Endothelial cell (in vitro differentiated cells): Measurements from ENCODE around the gene PTGIR. TPM values are rescaled to one million over a fixed set of nuclear protein-coding genes. Genes with fewer than 3 reads are reported as not detected.

Source experiments
- DNase-seq: peaks from one replicate; pipeline ENCODE4 v3.0.0; 2021; ENCODE audit warnings: low spot score
- H3K27ac Mint-ChIP-seq: one replicate; pipeline ENCODE4 v1.8.0; 2021; ENCODE audit warnings: mixed read lengths, inconsistent platforms; ENCODE audit not compliant: unreplicated experiment
- H3K27me3 Mint-ChIP-seq: one replicate; pipeline ENCODE4 v1.8.0; 2021; ENCODE audit warnings: mild to moderate bottlenecking, moderate library complexity, mixed read lengths, inconsistent platforms; ENCODE audit not compliant: unreplicated experiment
- H3K36me3 Mint-ChIP-seq: one replicate; pipeline ENCODE4 v1.8.0; 2021; ENCODE audit warnings: mild to moderate bottlenecking, low read depth, mixed read lengths, inconsistent platforms; ENCODE audit not compliant: unreplicated experiment
- H3K4me1 Mint-ChIP-seq: one replicate; pipeline ENCODE4 v1.8.0; 2021; ENCODE audit warnings: mild to moderate bottlenecking, mixed read lengths, inconsistent platforms; ENCODE audit not compliant: unreplicated experiment
- H3K4me3 Mint-ChIP-seq: one replicate; pipeline ENCODE4 v1.8.0; 2021; ENCODE audit warnings: mild to moderate bottlenecking, mixed read lengths, inconsistent platforms; ENCODE audit not compliant: unreplicated experiment
- H3K9me3 Mint-ChIP-seq: one replicate; pipeline ENCODE4 v1.8.0; 2021; ENCODE audit warnings: mixed read lengths, inconsistent platforms; ENCODE audit not compliant: unreplicated experiment
- CTCF ChIP-seq: fragments of 200-600 bp; sonication (generic); IDR thresholded peaks from one replicate; pipeline ENCODE4 v1.5.0; 2021; ENCODE audit warnings: antibody characterized with exemption; ENCODE audit not compliant: unreplicated experiment
- total RNA-seq: library from RNA; stranded (reverse); fragmentation: NEBNext Ultra II Directional; extraction: Animal tissue kit (Norgen Biotek cat#: 25700); gene quantifications from one replicate; pipeline ENCODE4 v1.2.1, GENCODE V29; 2021; ENCODE audit not compliant: unreplicated experiment

Gene PTGIR
- total RNA-seq, 1 donor from 2014 or later = not detected

DNA sequence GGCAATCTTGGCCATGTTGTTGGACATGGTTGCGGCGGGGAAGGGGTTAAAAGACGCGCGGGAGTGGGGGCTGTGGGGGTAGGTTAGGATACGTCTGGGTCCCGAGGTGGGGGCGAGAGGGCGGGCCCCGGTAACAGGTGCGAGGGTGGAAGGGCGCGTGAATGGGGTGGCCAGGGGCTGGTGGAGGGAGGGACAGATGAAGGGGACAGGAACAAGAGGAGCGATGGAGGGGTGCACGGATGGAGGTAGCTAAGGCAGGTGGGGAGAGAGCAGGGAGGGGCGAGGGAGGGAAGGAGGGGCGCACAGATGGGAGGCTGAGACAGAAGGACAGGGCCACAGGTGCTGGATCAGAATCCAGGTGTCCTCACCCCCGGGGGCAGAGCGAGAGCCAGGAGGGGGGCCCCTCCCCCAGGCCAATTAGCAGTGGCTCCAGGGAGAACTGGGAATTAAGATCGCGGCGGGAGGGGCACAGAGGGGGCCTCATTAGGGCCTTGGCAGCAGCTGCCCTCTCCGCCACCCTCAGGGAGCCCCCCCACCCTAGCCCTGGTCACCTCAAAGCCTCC is 9.8 kb upstream of the PTGIR start:
- H3K36me3 Mint-ChIP-seq = peaks cover 4% of the 10 kb centered on the region
- TF ChIP-seq CTCF = no peak
- H3K27me3 Mint-ChIP-seq = peaks cover 9% of the 10 kb centered on the region
- H3K27ac Mint-ChIP-seq = no peak overlapping the region
- no peak overlapping the region for H3K4me3 Mint-ChIP-seq
- peaks cover 8% of the 10 kb centered on the region for H3K4me1 Mint-ChIP-seq
- H3K9me3 Mint-ChIP-seq = no peaks in the 10 kb centered on the region
- DNase-seq = no peak

GRCh38 chr19:46634045-46634655 is 9.3 kb upstream of the PTGIR start:
- H3K4me3 Mint-ChIP-seq = peak overlapping the region; percentile 81
- TF ChIP-seq CTCF = no peak
- no peak overlapping the region for H3K27ac Mint-ChIP-seq
- DNase-seq = peak; percentile 85
- no peaks in the 10 kb centered on the region for H3K9me3 Mint-ChIP-seq
- peaks cover 9% of the 10 kb centered on the region for H3K27me3 Mint-ChIP-seq
- peaks cover 9% of the 10 kb centered on the region for H3K4me1 Mint-ChIP-seq
- peaks cover 4% of the 10 kb centered on the region for H3K36me3 Mint-ChIP-seq

DNA sequence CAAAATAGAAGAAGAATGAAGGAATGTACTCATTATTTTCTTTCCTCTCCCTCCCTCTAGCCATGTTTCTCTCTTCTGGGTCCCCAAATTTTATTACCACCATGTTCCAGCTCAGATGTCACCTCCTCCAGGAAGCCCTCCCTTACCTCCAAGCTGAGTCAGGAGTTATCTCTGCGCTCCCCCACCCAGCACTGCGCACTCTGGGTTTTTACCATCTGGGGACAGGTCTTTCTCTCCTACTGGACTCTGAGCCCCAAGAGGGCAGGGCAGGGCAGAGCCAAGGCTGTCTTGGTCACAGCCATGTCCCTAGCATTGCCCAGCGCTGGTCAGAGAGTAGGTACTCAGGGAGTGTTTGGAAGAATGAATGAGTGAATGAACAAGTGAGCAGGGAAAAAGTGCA is 8.2 kb upstream of the PTGIR start:
- no peak overlapping the region for H3K4me3 Mint-ChIP-seq
- no peak for DNase-seq
- peak overlapping the region; percentile 30 for H3K27ac Mint-ChIP-seq
- H3K36me3 Mint-ChIP-seq = peaks cover 4% of the 10 kb centered on the region
- no peak for TF ChIP-seq CTCF
- H3K9me3 Mint-ChIP-seq = no peaks in the 10 kb centered on the region
- H3K27me3 Mint-ChIP-seq = peaks cover 9% of the 10 kb centered on the region
- H3K4me1 Mint-ChIP-seq = peaks cover 9% of the 10 kb centered on the region

- TF ChIP-seq CTCF = no peak
- H3K9me3 Mint-ChIP-seq = no peaks in the 10 kb centered on the region
These were observed 6.6 kb upstream of the PTGIR start for GRCh38 chr19:46631481-46631880.

GRCh38 chr19:46630586-46631205 is 5.8 kb upstream of the PTGIR start:
- Mint-ChIP-seq H3K4me1 (peaks cover 9% of the 10 kb centered on the region), H3K36me3 (peaks cover 4% of the 10 kb centered on the region), H3K9me3 (no peaks in the 10 kb centered on the region), H3K27me3 (peaks cover 8% of the 10 kb centered on the region), H3K4me3 (no peak overlapping the region), H3K27ac (no peak overlapping the region)
- no peak for DNase-seq
- TF ChIP-seq CTCF = no peak

More at GRCh38 chr19:46631481-46631880, 6.6 kb upstream of the PTGIR start:
- Mint-ChIP-seq H3K36me3 (peaks cover 4% of the 10 kb centered on the region), H3K27me3 (peaks cover 11% of the 10 kb centered on the region), H3K27ac (no peak overlapping the region), H3K4me3 (no peak overlapping the region), H3K4me1 (peaks cover 9% of the 10 kb centered on the region)
- DNase-seq = no peak
